Activated T-cell treated with anti-CD3 and anti-CD28 coated beads for 48 hours (primary cell): ENCODE results near the gene ZNF787.
"Not testable (repeated sequence)": the region's sequence is repeated elsewhere in the genome, so short reads cannot be mapped to it uniquely, and the experiment has no call there.

Source experiments
- DNase-seq: peaks from one replicate; pipeline ENCODE4 v3.0.0-alpha.2; 2020; ENCODE audit warnings: low read depth

Gene ZNF787

GRCh38 chr19:56121180-56122167 lies at the start of gene ZNF787:
Gene ZNF787, minus strand, starts transcription at chr19:56121295. Its CDS starts 18,078 bp downstream, at chr19:56103217.
- DNase-seq, result peak; percentile 98

GRCh38 chr19:56170261-56170660 lies 49.2 kb upstream of the ZNF787 start:
- DNase-seq, result no peak

- no peak for DNase-seq
Observed at GRCh38 chr19:56167064-56167578, 46.0 kb upstream of the ZNF787 start.

GRCh38 chr19:56163097-56163496 lies 42.0 kb upstream of the ZNF787 start:
- DNase-seq, result no peak

- peak; percentile 8 for DNase-seq
Observed at GRCh38 chr19:56162258-56162657, 41.2 kb upstream of the ZNF787 start.

- no peak for DNase-seq
Observed at GRCh38 chr19:56161534-56161933, 40.4 kb upstream of the ZNF787 start.

- no peak for DNase-seq
Observed at GRCh38 chr19:56159622-56160271, 38.7 kb upstream of the ZNF787 start.

GRCh38 chr19:56159009-56159559 lies 38.0 kb upstream of the ZNF787 start:
- no peak for DNase-seq

GRCh38 chr19:56158170-56158757 lies 37.2 kb upstream of the ZNF787 start:
- DNase-seq, result no peak

GRCh38 chr19:56156768-56157167 lies 35.7 kb upstream of the ZNF787 start:
- no peak for DNase-seq

- no peak for DNase-seq
Observed at GRCh38 chr19:56155124-56155687, 34.1 kb upstream of the ZNF787 start.

GRCh38 chr19:56153507-56153906 lies 32.4 kb upstream of the ZNF787 start:
- DNase-seq, result no peak

- DNase-seq, result no peak
Observed at GRCh38 chr19:56152644-56153043, 31.5 kb upstream of the ZNF787 start.

GRCh38 chr19:56150358-56150757 lies 29.3 kb upstream of the ZNF787 start:
- DNase-seq, result no peak

- DNase-seq, result no peak
Observed at GRCh38 chr19:56149656-56150038, 28.6 kb upstream of the ZNF787 start.

- not testable (repeated sequence) for DNase-seq
Observed at GRCh38 chr19:56148955-56149655, 28.0 kb upstream of the ZNF787 start.

GRCh38 chr19:56148096-56148495 lies 27.0 kb upstream of the ZNF787 start:
- DNase-seq, result no peak

GRCh38 chr19:56147307-56147706 lies 26.2 kb upstream of the ZNF787 start:
- no peak for DNase-seq

- DNase-seq, result no peak
Observed at GRCh38 chr19:56146904-56147303, 25.8 kb upstream of the ZNF787 start.

GRCh38 chr19:56145698-56146097 lies 24.6 kb upstream of the ZNF787 start:
- DNase-seq, result no peak

- no peak for DNase-seq
Observed at GRCh38 chr19:56144831-56145230, 23.7 kb upstream of the ZNF787 start.
